C4-2B (cell line): ENCODE measurements around the gene GKN2.

ENCODE experiments used
- H3K27ac ChIP-seq: fragments of 450-650 bp; 2 replicates; pipeline ENCODE4 v1.5.1; 2017
- CTCF ChIP-seq: fragments of 450-650 bp; conservative IDR thresholded peaks from 2 replicates; pipeline ENCODE4 v1.5.1; 2017; ENCODE audit warnings: mild to moderate bottlenecking
- ZFX ChIP-seq: fragments of 450-650 bp; IDR thresholded peaks from 2 replicates; pipeline ENCODE4 v1.6.1; 2017

Gene GKN2

GRCh38 chr2:68912111-68912510 is 40.6 kb downstream of the GKN2 start:
- TF ChIP-seq ZFX, result no peak
- no peak for TF ChIP-seq CTCF
- H3K27ac ChIP-seq, result no peak overlapping the region

GRCh38 chr2:68911709-68912108 is 41.0 kb downstream of the GKN2 start:
- no peak overlapping the region for H3K27ac ChIP-seq
- TF ChIP-seq ZFX, result no peak
- TF ChIP-seq CTCF, result no peak

- no peak overlapping the region for H3K27ac ChIP-seq
- TF ChIP-seq CTCF (no peak), ZFX (no peak)
Measured at GRCh38 chr2:68911246-68911645, 41.4 kb downstream of the GKN2 start.

GRCh38 chr2:68909793-68910674 is 42.7 kb downstream of the GKN2 start:
- no peak for TF ChIP-seq ZFX
- TF ChIP-seq CTCF, result peak; percentile 80
- no peak overlapping the region for H3K27ac ChIP-seq

- TF ChIP-seq ZFX (no peak), CTCF (no peak)
- peak overlapping the region; percentile 81 for H3K27ac ChIP-seq
Measured at GRCh38 chr2:68908392-68908970, 44.2 kb downstream of the GKN2 start.

- peak overlapping the region; percentile 81 for H3K27ac ChIP-seq
- no peak for TF ChIP-seq ZFX
- no peak for TF ChIP-seq CTCF
Measured at GRCh38 chr2:68907920-68908253, 44.8 kb downstream of the GKN2 start.

- TF ChIP-seq CTCF (no peak), ZFX (no peak)
- peak overlapping the region; percentile 81; the same call in 1 of the 2 replicates for H3K27ac ChIP-seq
Measured at GRCh38 chr2:68907232-68907919, 45.3 kb downstream of the GKN2 start.
